NCI-H2196 treated with DMSO at 0.1 percent for 48 hours (cell line): ENCODE measurements around the gene AQP5.
A peak's percentile ranks its signal among the peaks of the same experiment; 100 is the strongest.
"Not testable (repeated sequence)": the region's sequence is repeated elsewhere in the genome, so short reads cannot be mapped to it uniquely, and the experiment has no call there.

Experiments used
- DNase-seq: peaks from one replicate; lab custom pipeline; 2025; ENCODE audit not compliant: unreplicated experiment; lab: John Stamatoyannopoulos, UW

AQP5 gene

DNA sequence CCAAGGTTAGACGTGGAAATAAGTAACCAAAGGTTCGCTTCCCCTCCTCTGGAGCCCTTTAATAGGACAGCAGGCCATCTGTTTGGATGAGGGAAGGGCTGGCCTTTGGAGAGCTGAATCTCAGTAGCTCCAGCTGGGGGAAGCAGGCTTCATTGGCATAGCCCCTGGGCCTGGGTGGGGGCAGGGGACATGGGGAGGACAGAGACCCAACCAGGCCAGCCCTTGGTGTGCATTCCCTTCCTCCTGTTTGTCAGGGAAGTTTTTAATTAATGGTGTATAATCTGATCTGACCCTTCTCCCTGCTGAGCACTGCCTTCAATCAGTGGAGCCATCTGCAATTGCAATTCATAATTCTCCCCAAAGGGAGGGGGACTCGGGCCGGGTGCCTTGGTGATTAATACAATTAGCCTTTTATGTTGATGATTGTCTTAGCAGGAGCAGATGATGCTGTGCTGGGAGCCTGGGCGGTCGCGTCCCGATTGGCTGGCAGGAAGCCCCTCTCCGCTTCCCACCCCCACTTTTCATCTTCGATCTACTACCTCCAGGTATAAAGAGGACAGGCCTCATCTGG, 17.4 kb downstream of the AQP5 start:
- no peak for DNase-seq

GRCh38 chr12:49979791-49980190, 18.1 kb downstream of the AQP5 start:
- DNase-seq = no peak

DNA sequence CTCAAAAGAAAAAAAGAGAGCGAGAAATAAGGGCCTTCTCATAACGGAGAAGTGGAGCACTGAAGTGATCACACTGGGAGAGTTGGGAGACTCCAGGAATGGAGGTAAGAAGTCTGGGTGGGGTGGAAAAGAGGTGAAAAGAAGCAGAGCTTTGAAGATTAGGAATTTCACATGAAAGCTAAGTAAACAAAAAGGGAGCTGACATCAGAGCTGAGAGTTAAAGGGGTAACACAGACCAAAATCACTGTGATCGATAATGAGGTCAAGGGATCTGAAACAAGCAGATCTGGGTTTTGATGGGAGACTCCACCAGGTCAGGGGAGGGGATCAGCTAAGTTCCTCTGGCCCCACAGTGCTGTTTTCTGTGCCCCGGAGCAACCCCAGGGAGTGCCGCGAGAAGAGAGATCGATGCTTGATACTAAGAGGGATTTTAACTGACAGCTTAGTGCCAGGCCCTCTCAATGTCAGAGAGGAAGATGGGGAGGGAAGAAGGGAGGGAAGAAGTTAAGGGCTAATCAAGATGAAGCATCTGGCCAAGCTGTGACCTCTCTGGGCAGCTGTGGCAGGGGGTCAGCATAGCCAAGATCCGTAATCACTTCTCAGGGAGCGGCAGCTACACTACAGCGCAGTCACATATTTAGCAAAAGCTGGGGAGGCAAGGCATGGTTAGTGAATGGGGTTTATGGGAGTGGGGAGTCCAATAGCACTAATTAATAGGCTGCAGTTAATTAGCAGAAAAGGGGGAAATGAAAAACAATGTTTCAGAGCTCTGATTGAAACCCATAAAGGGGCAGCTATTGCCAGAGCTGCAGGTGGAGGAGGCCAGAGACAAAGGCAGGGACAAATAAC, 19.1 kb downstream of the AQP5 start:
- no peak for DNase-seq

- DNase-seq = no peak
Observed at GRCh38 chr12:49982246-49983087, 20.8 kb downstream of the AQP5 start.

DNA sequence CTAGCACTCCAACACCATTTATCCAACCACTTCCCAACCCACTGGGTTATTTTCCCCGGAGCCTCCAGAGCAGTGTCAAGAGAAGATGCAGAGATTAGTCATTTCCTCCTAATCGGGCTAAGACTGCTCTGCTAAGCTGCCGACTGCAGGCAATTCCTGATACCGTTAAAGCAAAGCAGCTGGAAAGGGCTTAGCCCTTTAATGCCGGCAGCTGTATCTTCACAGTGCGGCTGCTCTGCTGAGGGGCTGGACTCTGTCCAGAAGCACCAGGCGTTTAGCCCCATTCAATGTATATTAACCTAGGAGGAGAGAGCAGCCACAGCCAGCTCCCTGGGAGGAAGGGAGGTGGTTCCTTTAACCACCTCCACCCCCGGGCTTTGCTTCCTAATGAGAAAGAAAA, 22.2 kb downstream of the AQP5 start:
- DNase-seq = peak; percentile 41

GRCh38 chr12:49984476-49985359, 23.0 kb downstream of the AQP5 start:
- no peak for DNase-seq

GRCh38 chr12:49985981-49986380, 24.3 kb downstream of the AQP5 start:
- no peak for DNase-seq

DNA sequence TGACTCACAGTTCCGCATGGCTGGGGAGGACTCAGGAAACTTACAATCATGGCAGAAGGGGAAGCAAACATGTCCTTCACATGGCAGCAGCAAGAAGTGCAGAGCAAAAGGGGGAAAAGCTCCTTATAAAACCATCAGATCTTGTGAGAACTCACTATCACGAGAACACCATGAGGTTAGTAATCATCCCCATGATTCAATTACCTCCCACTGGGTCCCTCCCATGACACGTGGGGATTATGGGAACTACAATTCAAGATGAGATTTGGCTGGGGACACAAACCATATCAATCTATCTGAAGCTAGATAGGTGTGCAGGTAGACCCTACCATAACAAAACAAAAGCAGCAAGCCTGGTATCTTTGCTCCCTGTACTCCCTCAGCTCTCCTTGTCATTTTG, 24.8 kb downstream of the AQP5 start:
- not testable (repeated sequence) for DNase-seq

DNA sequence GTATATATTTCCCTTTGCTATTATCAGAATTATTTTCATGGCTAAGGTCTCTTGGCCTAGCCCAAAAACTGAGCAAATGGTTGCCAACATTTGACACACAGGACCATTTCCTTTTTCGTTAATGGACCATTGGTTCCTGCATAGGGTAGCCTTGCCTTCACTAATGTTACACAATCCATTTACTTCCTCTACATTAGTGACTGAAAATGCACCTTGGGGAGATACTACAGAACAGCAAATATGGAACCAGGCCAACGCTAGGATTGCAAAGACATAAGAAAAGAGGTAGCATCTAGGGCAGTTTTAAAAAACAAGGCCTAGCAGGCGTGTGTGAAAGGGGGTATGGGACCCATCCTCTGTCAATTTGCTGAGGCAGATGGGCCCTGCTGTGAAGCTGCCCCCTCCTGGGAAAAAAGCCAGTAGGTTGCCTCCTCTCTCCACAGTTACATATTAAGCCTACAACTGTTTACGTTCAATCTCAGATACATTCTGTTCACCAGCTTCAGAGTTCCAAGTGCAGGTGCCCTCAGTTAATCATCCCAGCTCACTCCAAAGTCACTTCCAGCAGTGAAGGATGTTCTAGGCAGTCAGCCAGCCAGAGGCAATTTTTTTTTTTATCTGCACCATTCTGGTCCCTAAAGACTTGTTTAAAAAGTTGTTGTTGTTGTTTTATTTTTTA, 26.1 kb downstream of the AQP5 start:
- DNase-seq = no peak

DNA sequence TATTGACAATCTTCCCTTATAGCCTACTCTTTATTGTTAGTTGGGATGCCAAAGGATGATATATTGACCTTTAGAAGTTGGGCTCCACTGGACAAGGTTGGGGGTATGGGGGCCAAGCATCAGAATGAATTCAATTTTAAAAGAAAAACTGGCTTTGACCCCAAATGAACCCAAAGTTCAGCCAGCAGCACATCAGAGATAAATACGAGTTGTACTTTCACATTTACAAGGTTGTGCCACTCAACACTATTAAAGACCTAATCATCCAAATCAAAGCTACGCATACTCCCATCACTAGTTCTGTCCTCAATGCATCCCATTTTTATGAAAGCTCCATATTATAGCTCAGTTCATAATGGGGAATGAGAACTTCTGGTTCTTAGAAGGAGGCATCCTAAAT, 27.7 kb downstream of the AQP5 start:
- DNase-seq = not testable (repeated sequence)

GRCh38 chr12:49990273-49990672, 28.6 kb downstream of the AQP5 start:
- DNase-seq = no peak

DNA sequence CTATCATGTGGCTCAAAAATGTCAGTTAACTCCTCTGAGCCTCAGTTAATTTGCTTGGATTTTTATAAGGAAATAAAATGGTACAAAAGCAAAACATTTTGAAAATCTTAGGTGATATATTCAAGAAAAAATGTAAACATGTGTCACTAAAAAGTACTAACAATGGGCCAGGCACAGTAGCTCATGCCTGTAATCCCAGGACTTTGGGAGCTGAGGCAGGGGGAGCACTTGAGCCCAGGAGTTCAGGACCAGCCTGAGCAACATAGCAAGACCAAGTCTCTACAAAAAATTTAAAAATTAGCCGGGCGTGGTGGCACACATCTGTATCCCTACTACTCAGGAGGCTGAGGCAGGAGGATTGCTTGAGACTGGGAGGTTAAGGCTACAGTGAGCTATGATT, 36.8 kb downstream of the AQP5 start:
- no peak for DNase-seq

DNA sequence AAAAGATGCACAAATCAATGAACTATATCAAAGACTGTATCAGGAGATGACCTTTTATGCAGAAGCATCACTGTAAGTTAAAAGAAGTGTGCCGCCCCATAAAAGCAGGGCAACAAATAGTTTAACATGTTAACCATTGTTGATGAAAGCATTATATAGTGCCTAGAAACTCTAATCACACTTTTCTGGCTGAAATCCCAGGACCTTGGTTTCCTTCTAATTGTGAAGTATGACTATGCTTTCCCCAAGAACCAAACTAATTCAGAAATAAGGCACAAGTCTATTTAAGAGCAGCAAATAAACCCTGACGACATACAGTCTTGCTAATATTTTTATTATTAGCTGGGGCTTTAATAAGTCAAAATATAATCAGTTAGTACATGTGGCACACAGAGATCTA, 41.9 kb downstream of the AQP5 start:
- DNase-seq = no peak

DNA sequence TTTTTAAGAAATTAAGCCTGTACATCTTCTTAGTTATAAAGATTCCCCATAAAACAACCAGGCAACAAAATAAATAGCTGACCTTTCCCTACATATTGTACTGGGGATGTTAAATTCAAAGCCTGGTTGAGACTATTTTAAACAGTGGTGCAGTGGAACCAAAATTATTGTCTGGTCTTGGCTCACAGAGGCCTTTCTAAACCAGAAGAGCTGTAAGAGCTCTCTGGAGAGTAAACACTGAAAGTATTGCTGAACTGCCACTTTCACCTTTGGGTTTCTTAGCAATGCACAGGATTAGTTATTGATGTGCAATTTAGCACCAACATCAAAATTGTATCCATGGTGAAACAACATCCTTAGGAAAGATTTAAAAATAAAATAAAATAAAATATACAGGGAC, 43.0 kb downstream of the AQP5 start:
- DNase-seq = no peak

DNA sequence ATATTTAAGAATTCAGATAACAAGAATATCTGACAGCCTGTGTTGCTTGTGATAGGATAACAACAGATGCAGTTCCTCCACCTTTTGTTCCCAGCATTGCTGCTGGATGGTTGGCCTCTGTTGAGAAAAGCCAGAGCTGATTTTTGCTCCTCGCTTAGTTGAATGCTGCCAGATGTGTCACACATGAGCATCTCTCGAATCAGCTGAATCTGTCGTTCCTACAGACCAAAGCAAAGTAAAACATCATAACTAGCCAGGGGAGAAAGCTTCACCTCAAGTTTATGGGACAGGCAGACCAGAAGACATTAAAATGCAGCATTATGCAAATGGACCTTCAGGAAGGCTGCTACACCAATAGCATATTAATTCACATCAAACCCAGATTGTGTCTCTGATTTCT, 43.5 kb downstream of the AQP5 start:
- no peak for DNase-seq

DNA sequence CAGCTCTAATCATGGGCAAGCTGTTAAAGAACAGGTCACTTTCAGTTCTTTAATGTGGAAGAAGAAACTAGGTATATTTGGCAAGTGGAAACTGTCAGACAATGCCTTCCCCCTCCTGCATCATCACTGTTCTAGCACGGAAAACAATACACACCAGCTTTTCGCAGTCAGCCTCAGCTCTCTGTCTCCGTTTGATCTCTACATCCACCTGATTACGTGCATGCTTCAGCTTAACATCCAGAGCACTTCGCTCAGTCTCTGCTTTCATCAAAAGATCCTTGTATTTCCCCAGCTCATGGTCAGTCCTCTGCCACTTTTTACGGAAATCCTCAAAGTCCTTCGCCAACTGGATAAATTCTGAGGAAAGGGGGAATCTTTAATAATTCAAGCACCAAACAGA, 44.6 kb downstream of the AQP5 start:
- no peak for DNase-seq

DNA sequence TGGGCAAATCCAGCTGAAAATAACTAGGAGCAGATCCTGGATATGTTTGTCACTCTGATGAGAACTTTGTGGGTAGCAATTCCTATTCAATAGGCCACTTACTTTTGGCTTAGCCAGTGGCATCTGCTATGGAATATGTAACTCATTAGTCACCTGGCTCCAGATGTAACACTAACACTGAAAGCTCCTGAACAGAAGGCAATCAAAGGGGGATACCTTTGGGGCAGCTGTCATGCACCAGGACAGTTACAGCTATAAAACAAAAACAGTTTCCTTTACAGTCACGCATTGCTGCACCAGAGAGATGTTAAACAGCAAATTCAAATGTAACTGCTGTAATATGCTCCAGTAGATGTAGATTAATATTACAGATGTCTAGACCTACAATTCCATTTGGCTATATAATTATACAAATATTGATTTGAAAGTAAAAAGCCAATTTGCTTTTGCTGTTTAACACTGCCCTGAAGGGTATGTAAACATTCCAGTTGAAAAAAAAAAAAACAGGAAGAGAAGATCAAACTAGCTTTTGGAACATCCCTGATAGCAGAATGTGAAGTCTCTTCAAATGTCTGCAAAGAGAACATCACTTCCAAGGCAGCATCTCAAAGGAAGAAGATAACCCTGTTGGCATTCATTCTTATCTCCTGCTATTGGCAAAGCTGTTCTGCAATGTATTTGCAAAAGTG, 45.2 kb downstream of the AQP5 start:
- no peak for DNase-seq

- DNase-seq = no peak
Observed at GRCh38 chr12:50013361-50014147, 51.9 kb downstream of the AQP5 start.

GRCh38 chr12:50014342-50014741, 52.7 kb downstream of the AQP5 start:
- DNase-seq = no peak
